ENCODE measurements around the gene COL5A1. TPM values are rescaled to one million over a fixed set of nuclear protein-coding genes. Genes with fewer than 3 reads are reported as not detected.

The COL5A1 gene
- total RNA-seq, 2 experiments from 2014 or later, result 0.10 TPM; not detected in 1

DNA sequence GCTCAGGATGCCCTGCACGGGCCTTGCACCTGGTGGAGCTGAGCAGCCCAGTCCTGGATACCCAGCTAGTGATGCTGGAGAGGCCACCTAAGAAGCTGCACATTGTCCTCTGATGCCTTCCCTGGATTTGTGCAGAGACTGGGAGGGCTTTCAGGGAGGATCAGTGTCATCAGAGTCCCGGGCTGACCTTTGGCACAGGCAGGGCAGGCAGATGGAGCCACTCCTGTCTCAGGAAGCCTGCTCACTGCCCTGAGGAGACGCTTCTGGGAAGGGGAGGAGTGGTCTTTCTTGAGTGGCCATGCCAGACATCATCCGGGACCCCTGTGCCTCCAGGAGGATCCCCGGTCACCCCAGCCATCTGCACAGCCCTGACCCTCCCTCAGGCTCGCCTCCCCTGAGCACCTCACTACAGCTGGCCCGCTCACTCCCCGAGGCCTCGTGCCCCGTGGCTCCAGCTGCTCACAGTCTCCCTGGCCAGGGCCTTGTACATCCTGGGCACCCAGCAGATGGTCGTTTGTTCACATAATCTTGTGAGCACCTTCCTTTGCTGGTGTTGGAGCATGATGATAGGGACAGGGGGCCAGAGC lies 191.8 kb downstream of the COL5A1 start:
- H3K4me3 Mint-ChIP-seq, result no peak overlapping the region
- no peak for DNase-seq
- H3K27me3 Mint-ChIP-seq (ENCODE audit: low read depth), result no peaks in the 10 kb centered on the region
- H3K27ac Mint-ChIP-seq, result no peak overlapping the region
- H3K4me1 Mint-ChIP-seq (ENCODE audit: low read depth), result no peaks in the 10 kb centered on the region
- CTCF ChIA-PET, result no interaction called here
- no peaks in the 10 kb centered on the region for H3K36me3 Mint-ChIP-seq (ENCODE audit: low read depth)
- intact Hi-C loops (cut with micrococcal nuclease), result no loop called here
- H3K9me3 Mint-ChIP-seq, result no peaks in the 10 kb centered on the region

DNA sequence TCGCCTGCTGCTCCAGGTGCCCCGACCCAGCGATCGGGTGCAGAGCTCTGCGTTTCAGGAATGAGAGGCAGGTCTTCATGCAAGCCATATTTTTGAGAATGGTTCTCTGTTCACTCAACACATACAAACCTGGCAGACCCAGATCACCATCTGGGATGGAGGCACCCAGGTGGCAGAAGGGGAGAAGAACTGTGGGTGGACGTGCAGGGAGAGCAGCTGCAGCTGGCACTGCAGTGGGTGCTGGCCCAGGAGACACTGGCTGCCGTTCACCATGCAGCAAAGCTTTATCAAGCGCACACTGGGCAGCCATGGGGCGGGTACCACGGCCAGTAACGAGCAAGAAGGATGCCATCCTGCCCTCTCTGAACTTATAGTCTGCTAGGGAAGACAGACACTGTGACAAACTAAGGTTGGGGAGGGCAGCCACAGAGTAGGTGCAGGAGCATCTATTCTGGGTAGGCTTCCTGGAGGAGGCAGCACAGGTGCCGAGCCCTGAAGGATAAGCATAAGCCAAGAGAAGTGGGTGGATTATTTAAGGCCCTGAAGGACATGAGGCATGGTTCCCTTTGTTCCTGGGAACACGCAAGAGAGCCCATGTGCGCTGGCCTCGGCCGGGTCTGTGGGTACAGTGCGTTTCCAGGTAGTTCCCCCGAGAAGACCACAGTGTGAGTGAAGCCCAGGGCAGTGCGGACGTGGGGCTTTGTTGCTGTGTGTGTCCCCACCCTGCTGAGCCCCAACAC lies 192.8 kb downstream of the COL5A1 start:
- Mint-ChIP-seq H3K4me3 (no peak overlapping the region), H3K27me3 (ENCODE audit: low read depth) (no peaks in the 10 kb centered on the region), H3K36me3 (ENCODE audit: low read depth) (no peaks in the 10 kb centered on the region), H3K27ac (no peak overlapping the region), H3K9me3 (no peaks in the 10 kb centered on the region), H3K4me1 (ENCODE audit: low read depth) (no peaks in the 10 kb centered on the region)
- intact Hi-C loops (cut with micrococcal nuclease), result no loop called here
- DNase-seq, result no peak
- CTCF ChIA-PET, result no interaction called here

DNA sequence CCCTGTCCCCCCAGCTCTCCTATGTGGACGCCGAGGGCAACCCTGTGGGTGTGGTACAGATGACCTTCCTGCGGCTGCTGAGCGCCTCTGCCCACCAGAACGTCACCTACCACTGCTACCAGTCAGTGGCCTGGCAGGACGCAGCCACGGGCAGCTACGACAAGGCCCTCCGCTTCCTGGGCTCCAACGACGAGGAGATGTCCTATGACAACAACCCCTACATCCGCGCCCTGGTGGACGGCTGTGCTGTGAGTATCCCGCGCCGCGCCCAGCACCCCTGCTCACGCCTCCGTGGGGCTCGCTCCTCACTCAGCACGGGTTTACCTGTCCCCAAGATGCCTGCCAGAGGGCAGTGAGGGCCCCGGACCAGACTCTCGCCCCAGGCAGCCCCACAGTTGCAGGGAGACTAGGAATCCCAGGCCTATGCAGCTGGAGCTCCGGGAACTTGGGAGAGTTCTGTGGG lies 193.4 kb downstream of the COL5A1 start:
- CTCF ChIA-PET, result no interaction called here
- no peaks in the 10 kb centered on the region for H3K9me3 Mint-ChIP-seq
- no peak overlapping the region for H3K4me3 Mint-ChIP-seq
- H3K27ac Mint-ChIP-seq, result no peak overlapping the region
- no peaks in the 10 kb centered on the region for H3K36me3 Mint-ChIP-seq (ENCODE audit: low read depth)
- no peak for DNase-seq
- no peaks in the 10 kb centered on the region for H3K27me3 Mint-ChIP-seq (ENCODE audit: low read depth)
- intact Hi-C loops (cut with micrococcal nuclease), result no loop called here
- no peaks in the 10 kb centered on the region for H3K4me1 Mint-ChIP-seq (ENCODE audit: low read depth)

DNA sequence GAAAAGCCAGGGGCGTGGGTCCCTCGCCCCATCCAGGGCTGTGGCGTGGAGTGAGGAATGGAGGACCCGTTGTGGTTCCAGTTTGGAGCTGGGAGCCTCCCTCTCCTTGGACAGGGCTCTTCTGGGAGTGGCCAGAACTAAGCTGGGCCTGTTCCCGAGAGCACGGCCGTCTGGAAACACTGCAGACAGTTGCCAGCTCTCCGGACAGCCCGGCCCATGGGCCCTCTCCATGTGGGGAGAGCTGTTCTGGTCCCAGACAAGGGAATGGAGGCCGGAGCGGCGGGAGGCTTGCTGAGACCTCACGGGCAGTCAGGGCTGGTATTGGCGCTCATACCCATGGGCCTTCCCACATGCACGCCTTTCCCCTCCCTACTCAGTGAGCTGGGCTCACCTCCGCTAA lies 193.8 kb downstream of the COL5A1 start:
- intact Hi-C loops (cut with micrococcal nuclease), result no loop called here
- CTCF ChIA-PET, result no interaction called here
- Mint-ChIP-seq H3K27me3 (ENCODE audit: low read depth) (no peaks in the 10 kb centered on the region), H3K27ac (no peak overlapping the region), H3K4me3 (no peak overlapping the region), H3K9me3 (no peaks in the 10 kb centered on the region), H3K36me3 (ENCODE audit: low read depth) (no peaks in the 10 kb centered on the region), H3K4me1 (ENCODE audit: low read depth) (no peaks in the 10 kb centered on the region)
- no peak for DNase-seq

- H3K4me1 Mint-ChIP-seq (ENCODE audit: low read depth), result no peaks in the 10 kb centered on the region
- no peak for DNase-seq
- CTCF ChIA-PET, result no interaction called here
- no peaks in the 10 kb centered on the region for H3K27me3 Mint-ChIP-seq (ENCODE audit: low read depth)
- no peak overlapping the region for H3K27ac Mint-ChIP-seq
- no peak overlapping the region for H3K4me3 Mint-ChIP-seq
- no peaks in the 10 kb centered on the region for H3K36me3 Mint-ChIP-seq (ENCODE audit: low read depth)
- no peaks in the 10 kb centered on the region for H3K9me3 Mint-ChIP-seq
- intact Hi-C loops (cut with micrococcal nuclease), result no loop called here
Measured at GRCh38 chr9:134835987-134836386, 194.4 kb downstream of the COL5A1 start.

DNA sequence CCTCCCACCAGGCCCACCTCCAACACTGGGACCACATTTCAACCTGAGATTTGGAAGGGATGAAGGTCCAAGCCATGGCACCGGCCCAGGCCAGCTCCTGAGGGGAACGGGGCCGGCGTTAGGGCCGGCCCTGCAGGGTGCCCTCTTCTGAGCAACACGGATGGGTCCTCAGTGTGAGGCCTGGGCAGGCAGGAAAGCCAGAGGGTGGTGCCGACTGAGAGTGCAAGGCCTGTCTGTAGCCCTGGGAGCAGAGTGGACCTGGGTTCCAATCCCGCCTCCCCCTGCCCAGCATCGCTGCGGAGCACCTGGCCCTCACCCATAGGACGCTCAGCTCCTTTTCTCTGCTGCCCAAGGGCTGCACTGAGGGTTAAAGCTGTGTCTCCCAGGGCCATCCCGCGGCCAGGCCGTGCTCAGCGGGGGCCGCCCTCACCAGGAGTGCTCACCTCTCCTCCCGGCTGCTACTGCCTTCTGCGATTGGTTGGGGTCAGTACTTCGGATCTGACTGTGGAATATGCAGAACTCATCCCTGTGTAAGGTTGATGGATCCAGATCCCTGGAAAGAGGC lies 194.9 kb downstream of the COL5A1 start:
- Mint-ChIP-seq H3K36me3 (ENCODE audit: low read depth) (no peaks in the 10 kb centered on the region), H3K4me1 (ENCODE audit: low read depth) (no peaks in the 10 kb centered on the region), H3K4me3 (no peak overlapping the region), H3K9me3 (no peaks in the 10 kb centered on the region), H3K27me3 (ENCODE audit: low read depth) (no peaks in the 10 kb centered on the region), H3K27ac (no peak overlapping the region)
- CTCF ChIA-PET, result no interaction called here
- DNase-seq, result no peak
- intact Hi-C loops (cut with micrococcal nuclease), result no loop called here

- CTCF ChIA-PET, result no interaction called here
Measured at GRCh38 chr9:134837529-134837928, 195.9 kb downstream of the COL5A1 start.

DNA sequence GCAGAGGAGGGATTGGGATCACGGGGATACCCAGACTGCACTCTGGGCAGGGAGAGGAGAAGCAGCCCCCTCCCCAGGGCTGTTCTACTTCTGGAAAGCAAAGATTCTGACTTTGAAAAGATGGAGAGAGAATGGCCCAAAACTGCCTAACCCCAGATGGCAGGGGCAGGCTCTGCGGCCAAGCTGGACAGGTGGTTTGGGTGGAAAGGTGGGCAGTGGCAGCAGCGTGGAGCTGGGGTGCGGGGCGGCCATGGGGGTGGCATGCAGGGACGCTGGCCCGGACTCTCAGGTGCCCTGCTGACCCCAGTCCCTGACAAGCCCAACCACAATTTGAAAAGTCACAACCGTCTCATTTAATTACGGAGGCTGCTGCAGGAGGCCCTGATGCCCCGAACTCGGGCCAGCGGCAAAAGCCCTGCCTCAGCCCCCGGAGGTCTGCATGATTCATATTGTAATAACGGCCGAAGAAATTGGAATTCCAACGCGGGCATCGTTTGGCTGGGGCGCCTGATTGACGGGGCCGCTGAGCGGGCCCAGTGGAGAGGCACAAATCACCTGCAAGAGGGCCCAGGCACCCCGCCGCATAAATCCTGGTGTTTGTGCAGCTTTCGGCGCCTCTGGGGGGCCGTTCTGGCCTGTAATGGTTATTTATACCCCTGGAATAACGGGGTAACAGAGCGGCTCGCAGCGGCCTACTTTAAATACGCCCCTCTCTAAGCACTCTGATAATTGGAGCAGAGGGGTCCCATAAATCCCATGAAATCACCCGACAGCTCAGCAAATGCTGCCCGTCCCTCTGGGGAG lies 197.2 kb downstream of the COL5A1 start:
- no peak for DNase-seq
- Mint-ChIP-seq H3K27me3 (ENCODE audit: low read depth) (no peaks in the 10 kb centered on the region), H3K27ac (no peak overlapping the region), H3K36me3 (ENCODE audit: low read depth) (no peaks in the 10 kb centered on the region), H3K4me1 (ENCODE audit: low read depth) (no peaks in the 10 kb centered on the region), H3K9me3 (no peaks in the 10 kb centered on the region), H3K4me3 (no peak overlapping the region)
- intact Hi-C loops (cut with micrococcal nuclease), result no loop called here
- CTCF ChIA-PET, result no interaction called here

More at GRCh38 chr9:134837529-134837928, 195.9 kb downstream of the COL5A1 start:
- intact Hi-C loops (cut with micrococcal nuclease), result no loop called here
- Mint-ChIP-seq H3K4me3 (no peak overlapping the region), H3K4me1 (ENCODE audit: low read depth) (no peaks in the 10 kb centered on the region), H3K27me3 (ENCODE audit: low read depth) (no peaks in the 10 kb centered on the region), H3K36me3 (ENCODE audit: low read depth) (no peaks in the 10 kb centered on the region), H3K9me3 (no peaks in the 10 kb centered on the region), H3K27ac (no peak overlapping the region)
- DNase-seq, result no peak

GRCh38 chr9:134839455-134840125 lies 198.0 kb downstream of the COL5A1 start:
- Mint-ChIP-seq H3K9me3 (no peaks in the 10 kb centered on the region), H3K36me3 (ENCODE audit: low read depth) (no peaks in the 10 kb centered on the region), H3K4me3 (no peak overlapping the region), H3K27me3 (ENCODE audit: low read depth) (no peaks in the 10 kb centered on the region), H3K27ac (no peak overlapping the region), H3K4me1 (ENCODE audit: low read depth) (no peaks in the 10 kb centered on the region)
- CTCF ChIA-PET, result interaction anchor here (1.1 kb wide), 1 partner anchor 71 kb away, joined by 4 read pairs; no protein-coding TSS in a partner anchor
- intact Hi-C loops (cut with micrococcal nuclease), result no loop called here
- DNase-seq, result no peak

DNA sequence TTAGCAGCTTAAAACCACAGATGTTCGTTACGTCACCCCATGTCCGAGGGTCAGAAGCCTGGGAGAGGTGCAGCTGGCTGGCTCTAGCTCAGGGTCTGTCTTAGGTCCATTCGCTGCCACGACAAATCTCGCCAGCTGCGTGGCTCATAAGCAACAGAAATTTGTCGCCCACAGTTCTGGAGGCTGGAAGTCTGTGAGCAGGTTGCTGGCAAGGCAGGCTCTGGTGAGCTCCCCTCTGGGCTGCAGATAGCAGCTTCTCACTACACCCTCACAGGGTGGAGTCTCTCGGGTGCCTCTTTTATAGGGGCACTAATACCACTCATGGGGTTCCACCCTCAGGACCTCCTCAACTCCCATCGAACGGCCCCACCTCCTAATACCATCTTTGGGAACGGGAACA lies 198.9 kb downstream of the COL5A1 start:
- Mint-ChIP-seq H3K27ac (no peak overlapping the region), H3K4me1 (ENCODE audit: low read depth) (no peaks in the 10 kb centered on the region), H3K36me3 (ENCODE audit: low read depth) (no peaks in the 10 kb centered on the region), H3K4me3 (no peak overlapping the region), H3K9me3 (no peaks in the 10 kb centered on the region), H3K27me3 (ENCODE audit: low read depth) (no peaks in the 10 kb centered on the region)
- no peak for DNase-seq
- CTCF ChIA-PET, result interaction anchor here (1.1 kb wide), 1 partner anchor 70 kb away, joined by 4 read pairs; no protein-coding TSS in a partner anchor
- intact Hi-C loops (cut with micrococcal nuclease), result no loop called here

GRCh38 chr9:134841180-134841904 lies 199.7 kb downstream of the COL5A1 start:
- CTCF ChIA-PET, result no interaction called here

DNA sequence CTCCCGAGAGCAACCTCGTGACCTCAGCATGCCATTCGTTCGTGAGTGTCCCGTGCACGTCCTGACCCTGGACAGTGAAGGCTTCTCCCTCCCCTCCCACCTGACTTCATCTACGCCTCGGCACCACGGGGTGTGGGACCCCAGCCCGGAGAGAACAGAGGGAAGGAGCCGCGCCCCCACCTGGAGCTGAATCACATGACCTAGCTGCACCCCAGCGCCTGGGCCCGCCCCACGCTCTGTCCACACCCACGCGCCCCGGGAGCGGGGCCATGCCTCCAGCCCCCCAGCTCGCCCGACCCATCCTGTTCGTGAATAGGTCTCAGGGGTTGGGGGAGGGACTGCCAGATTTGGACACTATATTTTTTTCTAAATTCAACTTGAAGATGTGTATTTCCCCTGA lies 200.7 kb downstream of the COL5A1 start:
- no peak overlapping the region for H3K4me3 Mint-ChIP-seq
- DNase-seq, result no peak
- CTCF ChIA-PET, result no interaction called here
- no peaks in the 10 kb centered on the region for H3K9me3 Mint-ChIP-seq
- no peak overlapping the region for H3K27ac Mint-ChIP-seq
- H3K27me3 Mint-ChIP-seq (ENCODE audit: low read depth), result no peaks in the 10 kb centered on the region
- H3K36me3 Mint-ChIP-seq (ENCODE audit: low read depth), result no peaks in the 10 kb centered on the region
- H3K4me1 Mint-ChIP-seq (ENCODE audit: low read depth), result no peaks in the 10 kb centered on the region
- intact Hi-C loops (cut with micrococcal nuclease), result no loop called here

More at GRCh38 chr9:134841180-134841904, 199.7 kb downstream of the COL5A1 start:
- Mint-ChIP-seq H3K27ac (no peak overlapping the region), H3K4me1 (ENCODE audit: low read depth) (no peaks in the 10 kb centered on the region), H3K9me3 (no peaks in the 10 kb centered on the region), H3K4me3 (no peak overlapping the region), H3K27me3 (ENCODE audit: low read depth) (no peaks in the 10 kb centered on the region), H3K36me3 (ENCODE audit: low read depth) (no peaks in the 10 kb centered on the region)
- intact Hi-C loops (cut with micrococcal nuclease), result no loop called here
- no peak for DNase-seq

Data from activated naive CD4-positive, alpha-beta T cell treated with anti-CD3 and anti-CD28 coated beads for 36 hours (primary cell).